ENCODE data around the gene YKT6.

YKT6 gene

DNA sequence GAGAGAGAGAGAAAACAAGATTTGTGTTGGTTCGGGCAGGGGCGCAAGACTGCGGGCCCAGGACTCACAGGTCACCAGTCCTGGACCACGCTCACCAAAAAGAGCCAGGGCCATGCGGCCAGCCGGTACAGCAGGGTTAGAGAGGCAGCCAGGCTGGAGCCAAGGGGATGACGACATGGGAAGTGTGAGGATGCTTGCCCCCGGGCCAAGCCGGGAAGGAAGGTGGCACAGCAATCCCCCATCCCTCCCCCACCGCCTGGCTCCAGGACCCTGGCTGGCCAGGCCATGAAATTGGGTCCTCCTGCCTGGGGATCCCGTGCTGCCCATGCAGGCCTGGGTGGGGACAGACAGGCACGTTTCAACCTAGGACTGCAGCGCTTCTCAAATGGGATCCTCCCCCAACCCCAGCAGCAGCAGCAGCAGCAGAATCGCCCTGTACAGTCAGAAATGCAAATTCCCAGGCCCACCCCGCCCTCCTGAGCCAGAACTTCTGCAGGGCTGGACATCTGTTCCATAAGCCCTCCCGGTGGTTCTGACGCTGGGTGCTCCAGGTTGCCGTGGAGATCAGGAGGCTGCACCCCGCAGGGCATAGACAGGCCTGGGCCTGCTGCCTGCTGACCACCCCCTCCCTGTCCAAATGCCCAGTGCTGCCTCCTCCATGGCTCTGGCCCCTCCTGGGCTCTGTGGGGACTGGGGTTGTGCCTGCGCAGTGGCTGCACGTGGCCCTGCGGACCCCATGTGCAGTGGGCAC, 35.0 kb downstream of the YKT6 start:
- peak; percentile 70 for DNase-seq (ENCODE audit: insufficient read length, low spot score)
- TF ChIP-seq, protein P1, sequence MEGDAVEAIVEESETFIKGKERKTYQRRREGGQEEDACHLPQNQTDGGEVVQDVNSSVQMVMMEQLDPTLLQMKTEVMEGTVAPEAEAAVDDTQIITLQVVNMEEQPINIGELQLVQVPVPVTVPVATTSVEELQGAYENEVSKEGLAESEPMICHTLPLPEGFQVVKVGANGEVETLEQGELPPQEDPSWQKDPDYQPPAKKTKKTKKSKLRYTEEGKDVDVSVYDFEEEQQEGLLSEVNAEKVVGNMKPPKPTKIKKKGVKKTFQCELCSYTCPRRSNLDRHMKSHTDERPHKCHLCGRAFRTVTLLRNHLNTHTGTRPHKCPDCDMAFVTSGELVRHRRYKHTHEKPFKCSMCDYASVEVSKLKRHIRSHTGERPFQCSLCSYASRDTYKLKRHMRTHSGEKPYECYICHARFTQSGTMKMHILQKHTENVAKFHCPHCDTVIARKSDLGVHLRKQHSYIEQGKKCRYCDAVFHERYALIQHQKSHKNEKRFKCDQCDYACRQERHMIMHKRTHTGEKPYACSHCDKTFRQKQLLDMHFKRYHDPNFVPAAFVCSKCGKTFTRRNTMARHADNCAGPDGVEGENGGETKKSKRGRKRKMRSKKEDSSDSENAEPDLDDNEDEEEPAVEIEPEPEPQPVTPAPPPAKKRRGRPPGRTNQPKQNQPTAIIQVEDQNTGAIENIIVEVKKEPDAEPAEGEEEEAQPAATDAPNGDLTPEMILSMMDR (IDR thresholded peaks at IDR 0.05; ENCODE audit: insufficient read depth, missing control alignments): no peak
- no peak for FAIRE-seq

DNA sequence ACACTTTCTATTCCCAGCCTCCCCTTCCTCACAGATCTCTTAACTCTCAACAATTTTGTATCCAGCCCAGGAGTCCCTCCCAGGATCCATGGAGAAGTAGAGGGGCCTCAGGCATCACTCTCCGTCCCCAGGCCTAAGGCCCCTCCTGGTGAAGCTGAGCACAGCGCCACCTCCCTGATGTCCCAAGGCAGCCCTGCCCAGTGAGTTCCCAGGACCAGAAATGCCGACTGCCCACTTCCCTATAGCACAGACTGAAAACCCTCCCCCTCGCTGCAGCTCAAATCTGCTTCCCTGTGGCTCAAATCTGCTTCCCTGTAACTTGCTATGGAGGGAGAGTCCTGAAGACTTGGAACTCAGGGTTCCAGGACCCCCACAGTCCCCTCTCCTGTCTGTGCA, 35.6 kb downstream of the YKT6 start:
- no peak for DNase-seq (ENCODE audit: insufficient read length, low spot score)
- no peak for FAIRE-seq
- TF ChIP-seq, protein P1 (IDR thresholded peaks at IDR 0.05; ENCODE audit: insufficient read depth, missing control alignments): no peak

DNA sequence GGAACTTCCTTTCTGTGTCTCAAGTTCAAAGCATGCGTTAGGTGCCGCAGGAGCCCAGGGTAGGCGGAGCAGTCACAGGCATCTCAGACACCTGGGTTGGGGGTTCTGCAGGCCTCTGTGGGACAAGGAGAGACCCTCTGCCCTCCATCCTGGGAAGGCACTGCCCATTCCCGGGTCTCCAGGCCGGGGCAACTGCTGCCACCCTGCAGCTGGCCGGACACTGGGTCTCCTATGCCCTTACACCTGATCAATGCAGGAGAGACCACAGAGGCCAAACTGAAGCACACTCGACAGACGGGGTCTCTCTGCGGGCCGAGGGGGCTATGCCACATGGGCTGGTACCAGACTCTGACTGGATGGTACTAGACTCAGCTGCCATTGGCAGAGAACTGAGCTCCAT, 36.9 kb downstream of the YKT6 start:
- FAIRE-seq: no peak
- no peak for DNase-seq (ENCODE audit: insufficient read length, low spot score)
- TF ChIP-seq, protein P1 (IDR thresholded peaks at IDR 0.05; ENCODE audit: insufficient read depth, missing control alignments): no peak

DNA sequence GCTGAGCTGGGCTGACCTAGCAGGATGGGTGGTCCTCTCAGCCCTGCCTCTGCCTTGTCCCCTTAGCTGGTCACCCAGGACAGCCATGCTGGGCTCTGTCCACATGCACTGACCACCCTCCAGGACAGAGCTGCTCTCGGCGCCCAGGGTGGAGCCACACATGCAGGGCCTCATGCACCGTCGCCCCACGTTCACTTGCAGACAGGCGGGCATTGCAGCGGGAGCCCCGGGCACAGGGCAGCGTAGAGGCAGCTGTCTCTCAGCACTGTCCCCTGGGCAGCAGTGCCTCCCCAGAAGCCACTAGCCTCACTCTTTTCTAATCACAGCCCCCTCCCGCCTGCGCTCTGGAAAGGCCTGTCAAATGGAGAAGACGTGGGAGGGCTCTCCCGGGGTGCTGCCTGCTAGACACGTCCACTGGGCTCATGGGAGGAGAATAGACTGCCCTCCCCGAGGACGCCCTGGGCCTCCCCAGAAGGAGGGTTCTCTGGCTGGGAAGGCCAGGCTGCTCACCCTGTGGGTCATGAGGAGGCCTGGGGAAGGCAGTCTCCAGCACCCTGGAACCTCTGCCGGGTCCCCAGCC, 37.4 kb downstream of the YKT6 start:
- TF ChIP-seq, protein P1 (IDR thresholded peaks at IDR 0.05; ENCODE audit: insufficient read depth, missing control alignments): no peak
- DNase-seq (ENCODE audit: insufficient read length, low spot score): no peak
- no peak for FAIRE-seq

DNA sequence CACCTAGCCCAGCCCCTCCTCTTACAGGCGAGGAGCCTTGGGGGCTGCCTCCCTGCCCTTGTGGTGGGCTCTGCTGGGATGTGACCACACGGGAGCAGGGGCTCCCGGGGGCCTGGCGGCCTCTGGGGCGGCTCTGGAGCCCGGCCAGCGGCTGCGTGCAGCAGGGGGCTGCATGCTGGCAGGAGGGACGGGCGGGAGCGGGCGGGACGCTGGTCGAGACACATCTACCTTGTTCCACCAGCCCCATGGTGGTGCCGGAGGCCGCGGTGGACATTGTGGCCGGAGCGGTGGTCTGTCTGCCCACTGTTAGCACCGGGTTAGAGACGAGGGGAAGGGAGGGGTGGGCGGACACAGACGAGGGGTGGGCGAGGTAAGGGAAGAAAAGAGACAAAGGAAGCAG, 38.6 kb downstream of the YKT6 start:
- TF ChIP-seq, protein P1 (IDR thresholded peaks at IDR 0.05; ENCODE audit: insufficient read depth, missing control alignments): no peak
- DNase-seq (ENCODE audit: insufficient read length, low spot score) (no peak), FAIRE-seq (no peak)

DNA sequence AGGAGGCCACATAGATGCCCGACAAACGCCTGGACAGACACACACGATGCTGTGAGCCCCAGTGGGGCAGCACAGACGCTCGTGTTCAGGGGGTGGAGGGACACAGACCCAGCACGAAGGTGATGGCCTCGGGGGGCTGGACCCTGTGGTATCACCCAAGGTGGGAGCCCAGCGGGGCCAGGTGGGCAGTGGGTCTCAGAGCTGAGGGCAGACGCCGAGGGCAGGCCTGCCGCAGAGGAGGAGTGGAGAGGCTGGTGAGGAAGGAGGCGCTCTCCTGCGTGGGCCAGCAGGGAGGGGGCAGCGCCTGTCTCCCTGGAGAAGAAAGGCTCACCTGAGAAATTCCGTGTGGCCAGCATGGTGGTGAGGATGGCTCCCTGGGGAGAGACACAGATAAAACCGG, 39.6 kb downstream of the YKT6 start:
- no peak for FAIRE-seq
- DNase-seq (ENCODE audit: insufficient read length, low spot score): no peak
- TF ChIP-seq, protein P1 (IDR thresholded peaks at IDR 0.05; ENCODE audit: insufficient read depth, missing control alignments): no peak

DNA sequence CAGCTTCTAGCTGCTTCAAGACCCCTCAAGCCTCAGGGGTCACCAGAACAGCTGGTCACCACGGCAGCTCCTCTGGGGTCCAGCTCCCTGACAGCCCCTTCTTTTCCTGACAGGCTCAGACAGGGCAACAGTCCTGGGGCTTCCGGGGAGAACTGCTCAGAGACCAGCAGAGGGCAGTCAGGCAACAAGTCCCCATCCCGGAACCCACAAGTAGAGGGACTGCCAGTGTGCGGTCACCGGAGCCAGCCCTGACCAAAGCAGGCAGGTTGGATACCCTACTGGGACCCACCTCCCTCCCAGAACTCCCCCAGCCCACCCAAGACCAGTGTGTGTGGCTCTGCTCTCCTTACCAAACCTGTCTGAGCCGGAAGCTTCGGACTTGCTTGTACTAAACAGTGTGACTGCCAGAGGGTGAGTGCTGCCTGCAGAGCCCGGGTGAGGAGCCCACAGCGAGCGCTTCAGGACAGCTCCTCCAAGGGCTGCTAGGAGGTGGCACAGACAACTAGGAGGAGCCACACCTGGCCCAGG, 40.3 kb downstream of the YKT6 start:
- FAIRE-seq (no peak), DNase-seq (ENCODE audit: insufficient read length, low spot score) (peak; percentile 94)
- TF ChIP-seq, protein P1 (IDR thresholded peaks at IDR 0.05; ENCODE audit: insufficient read depth, missing control alignments): peak; percentile 77

Measured in D721Med (cell line).